ENCODE results near the gene ADGRD1. TPM values are rescaled to one million over a fixed set of nuclear protein-coding genes. Genes with fewer than 3 reads are reported as not detected.

The ADGRD1 gene
- total RNA-seq, 6 experiments from 2014 or later: not detected

GRCh38 chr12:130916241-130916911 lies 37.3 kb upstream of the ADGRD1 start:
- Mint-ChIP-seq H3K4me1 (ENCODE audit: low read depth) (peaks cover 15% of the 10 kb centered on the region), H3K4me3 (peak overlapping the region; percentile 74), H3K27me3 (ENCODE audit: insufficient read depth) (peaks cover 12% of the 10 kb centered on the region), H3K36me3 (ENCODE audit: low read depth) (no peaks in the 10 kb centered on the region), H3K9me3 (no peaks in the 10 kb centered on the region), H3K27ac (no peak overlapping the region)
- DNase-seq: no peak
- peak; percentile 77 for TF ChIP-seq CTCF (IDR thresholded peaks at IDR 0.05)

GRCh38 chr12:130917607-130918006 lies 36.1 kb upstream of the ADGRD1 start:
- no peaks in the 10 kb centered on the region for H3K36me3 Mint-ChIP-seq (ENCODE audit: low read depth)
- peaks cover 15% of the 10 kb centered on the region for H3K4me1 Mint-ChIP-seq (ENCODE audit: low read depth)
- no peaks in the 10 kb centered on the region for H3K9me3 Mint-ChIP-seq
- TF ChIP-seq CTCF (IDR thresholded peaks at IDR 0.05): no peak
- peaks cover 12% of the 10 kb centered on the region for H3K27me3 Mint-ChIP-seq (ENCODE audit: insufficient read depth)
- H3K27ac Mint-ChIP-seq: no peak overlapping the region
- DNase-seq: no peak
- H3K4me3 Mint-ChIP-seq: no peak overlapping the region

- no peak for TF ChIP-seq CTCF (IDR thresholded peaks at IDR 0.05)
- no peaks in the 10 kb centered on the region for H3K36me3 Mint-ChIP-seq (ENCODE audit: low read depth)
- H3K4me3 Mint-ChIP-seq: no peak overlapping the region
- H3K9me3 Mint-ChIP-seq: no peaks in the 10 kb centered on the region
- H3K4me1 Mint-ChIP-seq (ENCODE audit: low read depth): peaks cover 15% of the 10 kb centered on the region
- H3K27me3 Mint-ChIP-seq (ENCODE audit: insufficient read depth): peaks cover 12% of the 10 kb centered on the region
- H3K27ac Mint-ChIP-seq: no peak overlapping the region
- no peak for DNase-seq
Measured at GRCh38 chr12:130919086-130919485, 34.6 kb upstream of the ADGRD1 start.

GRCh38 chr12:130920119-130920703 lies 33.5 kb upstream of the ADGRD1 start:
- H3K4me3 Mint-ChIP-seq: peak overlapping the region; percentile 3; the same call in 1 of the 2 replicates
- H3K27ac Mint-ChIP-seq: no peak overlapping the region
- H3K9me3 Mint-ChIP-seq: no peaks in the 10 kb centered on the region
- no peak for TF ChIP-seq CTCF (IDR thresholded peaks at IDR 0.05)
- peaks cover 15% of the 10 kb centered on the region for H3K4me1 Mint-ChIP-seq (ENCODE audit: low read depth)
- no peak for DNase-seq
- peaks cover 12% of the 10 kb centered on the region for H3K27me3 Mint-ChIP-seq (ENCODE audit: insufficient read depth)
- no peaks in the 10 kb centered on the region for H3K36me3 Mint-ChIP-seq (ENCODE audit: low read depth)

GRCh38 chr12:130920723-130921381 lies 32.9 kb upstream of the ADGRD1 start:
- peak overlapping the region; percentile 3; the same call in 1 of the 2 replicates for H3K4me3 Mint-ChIP-seq
- DNase-seq: peak; percentile 16
- TF ChIP-seq CTCF (IDR thresholded peaks at IDR 0.05): no peak
- H3K27ac Mint-ChIP-seq: no peak overlapping the region
- H3K9me3 Mint-ChIP-seq: no peaks in the 10 kb centered on the region
- no peaks in the 10 kb centered on the region for H3K36me3 Mint-ChIP-seq (ENCODE audit: low read depth)
- H3K4me1 Mint-ChIP-seq (ENCODE audit: low read depth): peaks cover 15% of the 10 kb centered on the region
- peaks cover 12% of the 10 kb centered on the region for H3K27me3 Mint-ChIP-seq (ENCODE audit: insufficient read depth)
